Stromal cell of bone marrow (primary cell): ENCODE results near the gene GSN.

Experiments
- DNase-seq: peaks from one replicate; pipeline ENCODE4 v3.0.0-alpha.2; 2012; ENCODE audit warnings: low read depth

Gene GSN

DNA sequence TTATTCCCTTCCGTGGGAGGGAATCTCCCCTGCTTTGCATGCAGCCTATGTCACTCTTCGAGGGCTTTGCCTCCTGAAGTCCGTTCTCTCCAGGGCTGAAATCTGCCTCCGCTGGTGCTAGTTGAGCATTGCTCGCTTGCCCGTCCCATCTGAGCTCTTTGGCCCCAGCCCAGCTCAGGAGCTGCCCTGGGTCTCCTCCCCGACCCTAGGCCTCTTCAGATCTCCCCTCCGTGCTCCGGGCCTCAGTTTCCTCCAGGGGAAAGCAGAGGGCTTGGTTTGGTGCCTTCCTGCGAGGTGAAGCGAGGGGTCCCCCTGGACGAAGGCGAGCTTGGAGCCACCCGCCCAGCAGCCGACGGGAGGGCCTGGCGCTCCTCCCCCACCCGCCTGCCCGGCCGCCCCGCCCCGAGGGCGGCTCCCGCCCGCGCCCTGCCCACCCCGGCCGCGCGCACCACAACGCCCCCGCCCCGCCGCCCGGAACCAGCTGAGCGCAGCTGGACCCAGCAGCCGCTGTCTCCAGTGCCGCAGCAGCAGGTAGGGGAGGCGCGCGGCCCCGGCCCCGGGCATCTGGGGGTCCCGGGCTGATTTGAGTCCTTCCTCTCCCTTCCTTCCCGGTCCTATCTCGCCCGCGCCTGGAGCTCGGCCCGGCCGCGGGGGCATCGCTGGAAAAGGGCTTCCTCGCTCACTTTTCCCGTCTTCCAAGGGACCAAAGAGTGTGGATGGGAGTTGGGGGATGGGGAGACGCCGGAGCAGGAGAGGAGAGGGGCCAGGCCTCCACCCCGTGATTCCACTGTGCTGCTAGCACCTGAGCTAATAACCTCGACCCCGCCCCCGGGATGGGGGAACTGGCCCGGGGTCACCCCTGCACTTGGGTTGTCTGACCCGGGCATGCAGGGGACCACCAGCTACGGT, at the start of gene GSN:
GSN (plus strand) TSS at position 474 of the 909 bp plus-strand sequence. CDS start 33,810 bp downstream, outside the sequence.
- DNase-seq: peak; percentile 48

DNA sequence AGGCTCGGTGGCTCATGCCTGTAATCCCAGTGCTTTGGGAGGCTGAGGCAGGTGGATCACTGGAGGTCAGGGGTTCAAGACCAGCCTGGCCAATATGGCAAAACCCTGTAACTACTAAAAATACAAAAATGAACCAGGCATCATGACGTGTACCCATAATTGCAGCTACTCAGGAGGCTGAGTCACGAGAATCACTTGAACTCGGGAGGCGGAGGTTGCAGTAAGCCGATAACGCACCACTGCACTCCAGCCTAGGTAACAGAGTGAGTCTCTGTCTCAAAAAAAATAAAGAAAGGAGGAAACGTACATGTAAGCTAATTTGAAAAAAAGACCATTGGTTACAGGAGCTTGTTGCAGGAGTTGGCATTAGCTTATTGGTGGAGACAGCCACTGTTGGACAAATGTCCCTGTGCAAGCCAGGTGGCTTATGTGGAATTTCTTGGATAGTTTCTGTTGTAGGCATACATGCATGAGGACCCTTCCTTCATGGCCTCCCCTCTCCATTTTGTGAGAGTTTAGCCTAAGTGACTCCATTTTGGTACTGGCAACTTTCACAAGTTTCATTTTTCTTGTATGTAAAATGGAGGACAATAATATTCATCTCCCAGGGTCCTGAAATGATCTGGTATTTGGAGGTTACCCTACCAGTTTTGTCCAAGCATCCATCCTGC, 49.5 kb upstream of the GSN start:
- DNase-seq: no peak

DNA sequence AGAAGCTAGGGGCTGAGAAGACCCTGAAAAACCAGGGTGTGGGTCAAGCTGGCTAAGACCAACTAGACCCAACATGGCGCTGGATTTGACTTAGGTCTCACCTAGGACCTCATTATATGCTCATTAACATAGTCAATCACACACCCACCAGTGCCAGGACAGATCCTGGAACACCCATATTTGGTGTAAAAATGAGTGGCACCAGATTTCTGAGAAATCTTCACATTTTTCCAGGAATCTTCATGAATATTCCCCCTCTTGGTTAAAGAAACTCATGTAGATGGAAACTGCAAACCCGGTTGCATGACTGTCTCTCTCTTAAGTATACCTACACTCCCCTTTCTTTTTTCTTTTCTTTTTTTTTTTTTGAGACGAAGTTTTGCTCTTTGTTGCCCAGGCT, 48.4 kb upstream of the GSN start:
- DNase-seq: no peak

DNA sequence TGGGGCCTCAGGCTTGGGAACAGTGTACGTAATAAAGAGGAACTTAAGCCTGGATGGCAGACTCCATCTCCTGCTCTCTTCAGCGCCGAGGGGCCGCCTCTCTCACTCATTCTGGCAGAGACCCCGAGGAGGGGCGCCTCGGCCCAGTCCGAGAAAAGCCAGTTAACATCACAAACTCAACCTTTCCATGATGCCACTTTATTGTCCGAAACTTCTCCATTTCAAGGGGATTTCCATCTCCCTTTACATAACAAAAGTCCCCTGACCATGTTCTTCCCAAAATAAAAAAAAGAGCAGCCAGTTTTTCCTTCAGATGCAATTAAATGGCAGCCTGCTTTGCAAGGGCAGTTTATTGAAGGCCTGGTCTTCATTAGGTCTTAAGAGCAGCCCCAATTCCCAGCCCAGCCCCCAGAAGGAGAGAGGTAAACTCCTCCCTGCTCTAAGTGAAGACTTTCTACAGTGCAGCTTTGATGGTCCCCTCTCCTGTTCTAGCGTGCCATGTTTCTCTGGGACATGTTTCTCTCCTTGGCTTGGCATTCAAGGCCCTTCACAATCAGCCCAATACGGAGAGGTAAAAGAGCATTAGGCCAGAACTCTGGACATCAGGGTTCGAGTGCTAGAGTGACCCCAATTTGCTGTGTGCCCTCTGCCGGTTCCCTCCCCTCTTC, 46.8 kb upstream of the GSN start:
- no peak for DNase-seq

DNA sequence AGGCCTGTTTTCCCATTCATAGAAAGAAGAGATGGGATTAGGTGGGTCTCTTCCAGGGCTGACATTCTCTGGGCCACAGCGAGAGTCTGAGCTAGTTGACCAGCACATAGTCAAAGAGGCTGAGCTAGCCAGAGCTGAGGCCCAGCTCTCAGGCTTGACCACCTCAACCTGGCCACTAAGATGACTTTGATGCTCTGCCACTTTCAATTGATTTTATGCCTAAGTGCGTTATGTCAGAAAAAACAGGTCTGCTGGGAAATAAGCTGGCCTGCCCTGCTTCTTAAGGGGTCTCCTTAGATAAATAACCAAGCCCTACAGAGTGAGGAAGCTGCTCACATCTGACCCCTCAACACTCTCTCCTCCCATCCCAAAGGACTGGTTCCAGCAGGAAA, 46.3 kb upstream of the GSN start:
- no peak for DNase-seq

DNA sequence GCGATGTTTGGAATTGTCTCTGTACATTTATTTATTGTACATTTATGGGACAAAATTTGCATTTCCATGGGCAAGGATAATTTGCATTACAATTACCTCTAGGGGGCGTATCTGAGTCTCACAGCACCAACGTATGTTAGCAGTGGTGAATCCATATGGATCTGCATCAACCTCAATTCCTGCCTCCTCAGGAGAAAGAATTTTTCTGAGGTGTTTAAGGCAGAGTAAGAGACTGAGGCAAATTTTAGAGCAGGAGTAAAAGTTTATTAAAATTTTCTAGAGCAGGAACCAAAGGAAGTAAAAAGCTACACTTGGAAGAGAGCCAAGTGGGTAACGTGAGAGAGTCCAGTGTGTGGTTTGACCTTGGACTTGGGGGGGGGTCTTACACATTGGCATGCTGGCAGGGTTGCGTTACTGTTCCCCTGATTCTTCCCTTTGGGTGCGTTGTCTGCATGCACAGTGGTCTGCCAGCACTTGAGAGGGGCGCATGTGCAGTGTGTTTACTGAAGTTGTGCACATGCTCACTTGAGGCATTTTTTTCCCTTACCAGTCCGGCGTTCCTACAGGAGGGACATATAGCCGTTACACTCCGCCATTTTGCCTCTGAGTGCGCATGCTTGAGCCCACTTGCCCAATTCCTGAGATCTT, 45.3 kb upstream of the GSN start:
- no peak for DNase-seq

DNA sequence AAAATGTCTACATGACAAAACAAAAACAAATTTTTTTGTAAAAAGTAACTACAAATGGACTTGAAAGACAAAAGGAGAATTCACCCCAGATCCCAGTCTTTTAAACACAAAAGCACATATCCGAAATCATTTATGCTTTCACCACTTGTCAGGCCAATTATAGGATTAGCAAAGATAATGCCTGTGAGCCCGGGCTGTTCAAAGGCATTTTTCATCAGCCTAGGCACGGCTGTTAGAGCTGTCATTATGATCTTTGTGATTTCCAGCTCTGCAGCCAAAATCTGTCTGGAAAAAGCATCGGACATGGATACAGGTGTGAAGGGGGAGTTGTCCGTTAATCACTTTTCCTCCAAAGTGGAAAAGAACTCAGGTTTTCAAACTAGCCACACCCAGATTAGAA, 42.7 kb upstream of the GSN start:
- no peak for DNase-seq

DNA sequence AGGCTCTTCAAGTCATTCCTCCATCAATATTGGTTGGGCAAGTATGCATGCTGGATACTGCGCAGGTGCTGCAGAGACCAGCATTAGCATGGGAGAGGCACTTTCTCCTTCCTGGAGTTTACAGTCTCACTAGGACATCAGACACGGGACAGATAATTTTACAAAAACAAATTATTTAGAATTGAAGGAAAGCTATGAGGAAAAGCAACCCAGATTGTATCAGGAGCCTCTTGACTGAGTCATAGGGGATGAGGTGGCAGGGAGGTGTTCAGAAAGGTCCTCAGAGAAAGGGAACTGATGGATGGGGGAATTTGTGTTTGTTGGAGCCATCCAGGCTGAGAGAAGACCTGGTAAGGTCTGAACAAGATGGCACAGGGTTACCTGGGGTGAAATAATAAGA, 41.8 kb upstream of the GSN start:
- no peak for DNase-seq

DNA sequence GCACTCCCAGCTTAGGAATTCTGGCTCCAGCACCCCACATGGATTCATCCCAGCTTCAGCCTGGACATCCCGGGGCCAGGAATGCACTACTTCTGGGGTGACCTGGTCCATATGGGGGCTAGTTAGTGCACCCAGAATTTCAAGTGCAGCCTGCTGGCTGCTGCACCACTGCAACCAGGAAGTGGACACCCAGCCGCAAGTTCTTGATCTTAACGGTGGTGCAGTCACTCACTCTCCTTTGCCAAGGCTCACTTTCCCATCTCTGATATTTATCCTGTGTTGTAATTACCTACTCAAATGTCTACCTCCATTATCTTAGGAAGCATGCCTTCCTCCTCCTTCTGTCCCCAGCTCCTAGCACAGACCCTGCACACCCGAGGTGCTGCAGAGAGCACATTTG, 40.1 kb upstream of the GSN start:
- no peak for DNase-seq

DNA sequence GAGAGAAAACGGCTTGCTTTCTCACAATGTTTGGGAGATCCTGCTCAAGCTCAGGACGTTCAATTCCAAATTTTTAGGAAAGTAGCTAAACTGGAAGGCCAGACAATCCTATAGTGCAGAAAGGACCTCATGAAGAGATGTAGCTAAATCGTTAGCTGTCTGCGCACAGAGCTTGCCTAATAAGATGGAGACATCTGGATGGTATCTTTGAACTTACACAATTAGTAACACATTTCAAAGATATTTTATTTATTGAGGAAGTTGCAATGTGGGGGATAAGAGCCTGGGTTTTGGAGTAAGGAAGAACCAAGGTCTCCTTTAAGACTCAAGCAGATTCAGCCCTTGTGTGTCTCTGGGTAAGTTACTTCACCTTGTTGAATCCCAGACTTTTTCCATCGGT, 37.7 kb upstream of the GSN start:
- DNase-seq: no peak

DNA sequence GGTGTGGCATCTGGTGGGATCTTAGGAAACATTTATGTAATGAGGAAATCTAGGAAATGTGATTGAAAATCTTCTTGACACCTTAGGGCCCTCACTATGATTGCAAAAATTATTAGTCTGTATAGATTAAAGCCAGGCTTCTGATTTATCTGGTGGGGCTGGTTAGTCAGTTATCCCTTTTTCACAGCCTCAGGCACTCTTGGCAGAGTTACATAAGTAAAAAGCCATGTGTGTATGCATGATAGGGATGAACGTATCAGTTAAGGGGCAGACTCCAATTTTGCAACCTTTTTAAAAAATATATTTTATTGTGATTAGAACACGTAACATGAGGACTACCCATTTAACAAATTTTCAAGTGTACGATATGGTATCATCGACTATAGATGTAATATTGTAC, 35.7 kb upstream of the GSN start:
- DNase-seq: no peak

DNA sequence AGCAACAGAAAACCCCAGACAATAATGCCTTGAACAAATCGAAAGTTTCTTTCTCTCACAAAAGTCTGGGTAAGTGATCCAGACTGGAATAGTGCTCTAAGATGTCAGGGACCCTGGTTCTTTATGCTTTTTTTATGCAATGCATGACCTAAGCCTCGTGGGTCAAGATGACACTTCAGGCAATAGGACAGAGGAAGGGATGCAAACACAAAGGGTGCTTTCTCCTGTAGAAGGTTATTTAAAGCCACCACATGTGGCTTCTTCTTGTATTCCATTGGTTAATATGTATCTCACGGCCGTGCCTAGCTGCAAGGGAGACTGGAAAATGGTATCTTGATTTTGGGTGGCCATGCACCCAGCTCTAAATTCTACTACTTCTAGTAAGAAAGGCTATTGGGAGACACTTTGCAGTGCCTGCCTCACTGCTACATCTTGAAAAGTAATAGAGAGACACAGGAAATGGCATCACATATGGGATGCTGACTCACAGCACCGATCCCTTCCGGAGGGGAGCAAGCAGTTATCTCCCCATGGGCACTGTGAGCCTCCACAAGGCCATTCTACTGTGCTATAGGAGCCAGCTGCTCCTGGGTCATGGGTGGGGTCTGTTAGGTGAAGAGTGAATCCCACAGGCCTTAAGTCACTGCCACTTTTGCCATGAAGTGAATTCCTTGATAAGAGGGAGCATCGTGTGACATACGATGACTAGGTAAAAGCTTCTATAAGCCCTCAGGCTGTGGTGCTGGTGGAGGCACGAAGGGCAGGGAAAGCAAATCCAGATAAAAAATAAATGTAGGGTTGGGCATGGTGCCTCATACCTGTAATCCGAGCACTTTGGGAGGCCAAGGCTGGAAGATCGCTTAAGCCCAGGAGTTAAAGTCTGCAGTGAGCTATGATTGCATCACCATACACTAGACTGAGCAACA, 33.8 kb upstream of the GSN start:
- no peak for DNase-seq

DNA sequence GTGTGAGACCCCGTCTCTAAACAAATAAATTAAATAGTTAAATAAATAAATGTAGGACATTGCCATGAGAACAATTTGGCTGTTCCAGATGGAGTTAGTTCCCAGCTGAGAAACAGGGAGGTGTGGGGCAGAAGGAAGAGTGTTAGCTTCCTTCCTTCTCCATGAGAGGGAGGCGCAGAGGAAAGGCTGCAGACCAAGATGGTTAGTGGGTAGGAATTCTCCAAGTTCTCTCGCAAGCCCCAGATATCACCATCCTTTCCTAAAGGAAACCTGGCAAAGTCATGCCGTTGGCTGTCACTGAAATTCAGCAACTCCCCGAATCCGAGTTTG, 33.2 kb upstream of the GSN start:
- DNase-seq: no peak

DNA sequence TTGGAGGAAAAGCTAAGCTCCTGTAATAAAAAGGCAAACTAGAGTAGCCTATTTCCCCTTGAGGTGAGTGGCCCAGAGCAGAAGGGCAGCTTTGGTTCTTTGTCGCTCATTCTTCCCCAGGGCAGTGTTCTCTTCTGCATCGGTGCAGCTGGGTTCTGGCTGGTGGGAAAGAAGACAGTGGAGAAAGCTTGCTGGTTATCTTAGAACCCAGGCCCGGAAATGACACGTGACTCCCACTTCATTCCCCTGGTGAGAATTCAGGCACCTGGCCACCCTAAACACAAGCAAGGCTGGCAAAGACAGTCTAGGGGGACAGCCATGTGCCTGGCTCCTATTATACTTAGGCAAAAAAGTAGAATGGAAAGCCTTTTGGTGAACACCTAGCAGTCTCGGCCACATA, 32.5 kb upstream of the GSN start:
- DNase-seq: no peak

DNA sequence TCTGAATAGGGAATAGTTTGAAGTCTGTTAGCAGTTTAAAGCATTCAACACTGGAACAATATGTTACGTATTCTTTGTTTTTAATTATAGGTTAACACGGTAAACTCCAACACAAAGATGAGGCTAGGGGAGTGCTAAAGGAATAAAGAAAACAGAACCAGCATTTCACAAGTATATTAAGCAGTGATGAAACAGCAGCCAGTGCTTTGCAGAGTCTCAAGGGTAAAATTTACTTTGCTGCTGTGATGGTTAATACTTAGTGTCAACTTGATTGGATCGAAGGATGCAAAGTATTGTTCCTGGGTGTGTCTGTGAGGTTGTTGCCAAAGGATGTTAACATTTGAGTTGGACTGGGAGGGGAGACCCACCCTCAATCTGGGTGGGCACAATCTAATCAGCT, 30.0 kb upstream of the GSN start:
- no peak for DNase-seq

DNA sequence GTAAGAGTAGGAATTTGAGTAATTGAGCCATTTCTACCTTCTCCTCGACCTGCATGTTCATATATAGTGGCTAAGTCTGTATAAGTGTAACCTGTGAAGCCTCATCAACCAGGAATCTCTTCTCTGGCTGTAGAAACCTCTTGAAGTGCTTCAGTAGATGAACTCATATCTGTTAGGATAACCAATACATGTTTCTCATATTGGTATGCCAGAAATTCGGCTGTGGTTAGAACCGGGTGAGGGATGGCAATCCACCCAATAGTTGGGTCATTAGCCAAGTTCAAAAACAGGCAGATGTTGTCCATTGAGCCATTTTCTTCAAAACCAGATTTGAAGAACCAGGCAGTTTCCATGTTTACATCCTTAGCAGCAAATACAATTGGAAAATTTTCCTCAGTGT, 28.9 kb upstream of the GSN start:
- no peak for DNase-seq

DNA sequence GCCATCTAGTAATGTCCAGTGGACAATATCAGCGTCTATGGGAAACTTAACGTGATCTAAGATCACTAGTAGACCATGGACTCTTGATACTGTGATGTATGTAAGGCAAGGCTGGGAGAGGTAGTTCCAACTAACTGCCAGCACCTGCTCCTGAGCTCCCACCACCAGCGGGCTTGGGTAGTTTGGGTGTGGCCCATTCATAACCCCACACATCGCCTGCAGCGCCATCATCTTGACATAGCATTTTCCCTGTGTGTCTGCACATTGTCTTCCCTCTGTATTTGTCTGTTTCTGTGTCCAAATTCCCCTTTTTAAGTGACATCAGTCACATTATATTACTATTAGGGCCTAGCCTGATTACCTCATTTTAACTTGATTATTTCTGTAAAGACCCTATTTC, 28.1 kb upstream of the GSN start:
- no peak for DNase-seq

DNA sequence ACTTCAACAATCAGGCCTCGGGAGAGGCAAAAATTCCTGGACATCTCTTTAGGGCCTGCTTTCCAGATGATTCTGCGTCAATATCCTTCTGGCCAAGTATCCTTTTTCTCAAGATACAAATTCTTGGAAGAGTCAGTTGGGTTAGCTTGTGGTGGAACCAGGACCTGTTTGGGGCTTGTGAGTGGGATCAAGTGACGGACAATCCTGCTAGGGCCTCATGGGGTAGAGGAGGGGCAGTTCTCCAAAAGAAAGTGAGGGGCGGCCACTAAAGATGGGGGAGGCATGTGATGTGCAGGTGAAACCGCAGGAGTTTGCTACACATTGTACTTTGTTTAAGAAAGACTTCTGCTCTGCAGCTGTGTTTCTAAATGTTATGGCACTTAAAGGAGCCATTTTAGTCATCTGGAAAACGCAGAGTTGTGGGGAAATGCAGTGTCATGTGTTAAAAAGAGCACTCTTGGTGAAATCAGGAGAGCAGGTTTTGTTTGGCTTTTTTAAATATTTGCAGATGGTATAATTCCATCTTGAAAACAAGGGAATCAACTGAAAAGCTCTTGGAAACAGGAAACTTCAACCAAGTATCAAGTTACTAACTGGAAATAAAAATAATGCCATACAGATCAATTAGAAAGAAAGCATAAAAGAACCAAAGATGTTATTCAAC, 27.4 kb upstream of the GSN start:
- DNase-seq: no peak

DNA sequence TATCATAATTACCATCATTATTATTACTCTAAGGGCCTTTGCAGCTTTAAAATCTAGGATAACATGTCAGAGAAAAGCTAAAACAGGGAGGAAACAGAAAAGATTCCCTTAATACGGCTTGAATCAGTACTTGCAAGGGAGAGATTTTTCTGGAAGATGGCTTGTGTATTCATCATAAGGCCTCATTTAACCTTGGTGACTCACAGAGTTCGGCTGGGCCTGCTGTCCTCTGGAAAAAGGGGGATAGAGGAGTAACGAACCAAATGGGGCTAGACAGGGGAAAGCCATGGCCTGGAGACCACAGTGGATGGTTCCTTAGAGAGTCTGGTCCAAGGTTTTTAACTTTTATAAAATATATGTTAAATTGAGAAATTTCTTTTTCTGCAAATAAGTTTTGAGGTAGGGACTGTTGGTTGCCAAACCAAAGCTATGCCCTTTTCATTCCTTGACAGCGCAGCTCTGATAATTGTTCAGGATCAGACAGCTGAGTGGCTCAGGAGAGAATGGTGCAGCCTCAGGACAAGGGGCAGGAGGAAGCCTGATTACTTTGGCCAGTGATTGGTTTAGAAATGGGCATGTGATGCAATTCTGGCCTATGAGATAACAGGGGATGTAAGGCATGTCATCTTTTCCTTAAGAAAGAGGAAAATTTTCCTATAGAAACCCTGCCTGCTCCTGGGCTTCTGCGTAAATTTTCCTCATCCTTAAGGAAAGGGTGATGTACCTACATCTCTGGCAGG, 25.6 kb upstream of the GSN start:
- DNase-seq: peak; percentile 59

DNA sequence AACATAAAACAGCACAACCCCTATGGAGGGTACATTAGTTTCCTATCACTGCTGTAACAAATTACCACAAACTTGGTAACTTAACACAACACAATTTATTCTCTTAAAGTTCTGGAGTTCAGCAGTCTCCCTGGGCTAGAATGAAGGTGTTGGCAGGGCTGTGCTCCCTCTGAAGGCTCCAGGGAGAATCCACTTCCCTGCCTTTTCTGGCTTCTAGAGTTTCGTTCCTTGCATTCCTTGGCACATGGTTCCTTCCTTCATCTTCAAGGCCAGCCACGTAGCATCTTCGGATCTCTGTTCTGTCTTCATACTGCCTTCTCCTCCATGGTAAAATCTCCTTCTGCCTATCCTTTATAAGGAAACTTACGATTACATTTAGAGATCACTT, 25.0 kb upstream of the GSN start:
- no peak for DNase-seq
